Activated CD4-positive, CD25-positive, alpha-beta regulatory T cell treated with anti-CD3 and anti-CD28 coated beads, Interleukin-2, amount 50 U/mL, for 24 hours (primary cell): ENCODE data around the gene PPP4R2.
A peak's percentile ranks its signal among the peaks of the same experiment; 100 is the strongest.

Source experiments
- ATAC-seq, 2 donors: fragments of 150-1000 bp; cut with Tn5 transposase; one replicate each; pipeline ENCODE4 v1.10.0; 2021; ENCODE audit warnings: mild to moderate bottlenecking in 1 of 2, moderate library complexity in 1 of 2

Gene PPP4R2

DNA sequence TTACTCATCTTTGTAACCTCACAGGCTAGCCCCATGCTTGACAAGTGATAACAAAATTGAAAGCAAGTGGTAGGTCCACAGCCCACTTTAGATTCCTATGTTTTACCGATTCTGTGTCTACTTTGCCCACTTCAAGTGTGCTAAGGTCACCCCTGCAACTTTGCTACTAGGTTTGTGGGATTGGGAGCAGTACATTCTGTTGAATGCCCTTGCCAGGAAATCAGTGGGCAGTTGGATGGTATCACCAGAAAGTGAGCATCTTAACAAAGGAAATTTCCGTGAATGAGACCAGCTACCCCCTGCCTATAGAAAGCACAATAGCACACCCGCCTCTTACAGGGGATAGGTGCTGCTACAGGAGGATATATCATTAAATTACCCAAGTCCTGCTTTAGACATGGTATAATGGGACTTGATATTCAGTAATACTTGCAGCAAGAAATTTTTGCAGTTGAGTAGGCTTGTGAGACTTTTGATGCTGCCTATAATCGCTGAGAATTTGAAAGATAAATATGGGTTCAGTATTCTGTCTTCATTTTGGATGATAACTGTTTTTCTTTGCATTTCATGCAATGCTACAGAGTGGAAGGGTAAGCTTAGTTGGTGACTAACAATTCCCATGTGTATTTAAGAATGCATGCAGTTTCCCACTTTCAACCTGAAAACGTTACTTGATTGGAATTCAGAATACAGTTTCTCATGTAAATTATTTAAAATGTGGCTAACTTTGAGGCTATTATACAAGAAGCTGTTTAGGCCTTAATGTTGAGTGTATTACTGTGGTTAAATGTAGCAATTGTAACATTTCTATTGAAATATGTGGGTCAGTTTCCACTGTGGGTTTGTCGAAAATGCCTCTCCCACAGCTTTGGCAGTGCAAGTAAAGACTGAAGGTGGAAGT is 74.3 kb downstream of the PPP4R2 start:
- ATAC-seq: no peak

DNA sequence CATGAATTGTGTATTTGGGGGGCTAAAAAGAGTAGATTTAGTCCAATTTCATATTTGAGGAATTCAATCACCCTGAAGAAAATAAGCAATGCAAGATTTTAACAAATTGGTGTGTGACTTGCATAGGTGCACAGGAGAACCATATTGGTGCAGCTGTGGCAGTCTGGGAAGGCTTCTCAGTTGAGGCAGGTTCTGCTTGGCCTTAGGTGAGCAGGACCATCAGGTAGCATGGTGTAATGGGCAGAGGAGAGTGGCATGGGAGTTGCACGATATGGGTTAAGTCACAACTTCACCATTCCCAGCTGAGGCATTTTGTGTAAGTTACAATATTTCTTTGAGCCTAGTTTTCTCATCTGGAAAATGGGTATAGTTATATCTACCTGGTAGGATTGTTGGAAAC is 75.3 kb downstream of the PPP4R2 start:
- no peak for ATAC-seq

GRCh38 chr3:73072634-73073033 is 76.0 kb downstream of the PPP4R2 start:
- peak in 1 of 2 donors; percentile 17 for ATAC-seq

DNA sequence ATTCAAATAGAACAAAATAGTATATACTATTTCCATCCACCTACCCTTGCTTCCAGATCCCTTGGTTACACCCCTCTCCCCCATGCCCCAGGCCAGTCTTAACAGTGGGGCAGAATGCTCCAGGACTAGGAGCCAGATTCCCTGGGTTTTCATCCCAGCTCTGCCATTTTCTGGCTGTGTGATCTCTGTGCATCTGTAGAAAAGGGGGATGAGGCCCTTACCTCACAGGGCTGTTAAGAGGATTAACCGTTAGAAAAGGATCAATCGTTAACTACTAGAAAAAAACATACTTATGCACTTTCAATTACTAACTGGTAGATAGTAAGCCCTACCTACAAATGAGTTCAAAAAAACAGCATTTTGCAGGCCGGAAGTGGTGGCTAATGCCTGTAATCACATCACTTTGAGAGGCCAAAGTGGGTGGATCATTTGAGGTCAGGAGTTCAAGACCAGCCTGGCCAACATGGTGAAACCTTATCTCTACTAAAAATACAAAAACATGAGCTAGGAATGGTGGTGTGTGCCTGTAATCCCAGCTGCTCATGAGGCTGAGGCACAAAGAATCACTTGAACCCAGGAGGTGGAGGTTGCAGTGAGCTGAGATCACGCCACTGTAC is 76.6 kb downstream of the PPP4R2 start:
- no peak for ATAC-seq

DNA sequence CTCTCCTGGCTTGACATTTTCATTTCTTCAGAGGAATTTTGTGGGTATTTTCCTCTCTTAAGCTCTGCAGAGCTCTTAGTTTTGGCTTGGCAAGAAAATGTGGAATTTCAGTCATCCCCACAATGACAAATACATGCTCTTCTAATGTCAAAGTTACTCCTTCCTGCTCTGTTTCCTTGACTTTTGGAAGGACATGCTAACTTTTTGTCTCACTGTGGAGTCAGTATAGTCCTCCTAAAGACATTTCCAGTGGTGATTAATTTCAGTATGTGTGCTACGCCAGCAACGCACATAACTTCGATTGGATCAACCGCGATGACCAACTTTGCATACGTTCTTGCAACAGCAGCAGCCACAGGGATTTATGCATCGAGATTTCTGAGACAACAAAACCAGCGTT is 78.2 kb downstream of the PPP4R2 start:
- no peak for ATAC-seq

DNA sequence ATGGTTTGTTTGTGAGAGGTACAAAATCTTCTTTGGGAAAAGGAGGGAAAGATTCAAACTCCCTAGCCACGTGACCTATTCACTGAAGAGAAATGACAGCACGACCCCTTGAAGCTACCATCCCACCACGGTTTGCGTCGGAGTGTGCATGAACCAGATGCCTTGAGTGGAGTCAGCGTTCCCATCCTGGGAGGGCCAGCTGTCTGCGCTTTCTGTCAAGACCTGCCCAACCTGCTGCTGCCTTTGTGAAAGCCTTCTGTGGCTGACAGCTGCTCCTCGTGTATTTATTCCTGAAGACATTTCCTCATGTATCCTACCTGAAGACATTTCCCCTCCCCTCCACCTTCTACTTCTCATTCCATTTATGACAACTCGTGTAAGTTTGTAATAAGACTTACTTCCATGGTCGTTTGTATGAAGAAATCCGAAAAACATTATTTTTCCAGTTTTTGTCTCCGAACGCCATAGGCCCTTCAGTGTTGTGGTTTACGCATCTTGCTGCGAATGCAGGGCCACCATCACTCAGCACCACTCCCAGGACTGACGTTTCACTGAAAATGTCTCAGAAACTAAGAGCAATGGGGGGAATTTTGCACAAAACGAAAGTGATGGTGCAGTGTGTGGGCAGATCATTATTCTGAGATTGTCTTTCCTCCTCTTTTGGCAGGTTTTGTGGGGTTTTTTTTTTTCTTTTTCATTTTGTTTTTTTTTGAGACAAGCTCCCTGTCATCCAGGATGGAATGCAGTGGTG is 83.8 kb downstream of the PPP4R2 start:
- ATAC-seq: no peak

DNA sequence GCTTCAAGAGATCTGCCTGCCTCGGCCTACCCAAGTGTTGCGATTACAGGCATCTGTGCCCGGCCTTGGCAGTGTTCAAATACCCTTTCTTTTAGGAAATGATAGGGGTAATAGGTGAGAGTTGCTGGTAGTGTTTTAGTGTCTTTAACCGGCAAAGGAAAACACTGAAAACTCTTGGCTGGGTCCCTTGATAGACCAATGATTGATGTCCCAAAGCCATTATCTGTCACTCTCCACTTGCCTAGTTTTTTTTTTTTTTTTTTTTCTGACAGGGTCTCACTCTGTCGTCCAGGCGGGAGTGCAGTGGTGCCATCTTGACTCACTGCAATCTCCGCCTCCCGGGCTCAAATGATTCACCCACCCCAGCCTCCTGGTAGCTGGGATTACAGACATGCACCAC is 84.5 kb downstream of the PPP4R2 start:
- no peak for ATAC-seq

GRCh38 chr3:73084170-73084569 is 87.6 kb downstream of the PPP4R2 start:
- peak; percentile 27 to 28 for ATAC-seq

DNA sequence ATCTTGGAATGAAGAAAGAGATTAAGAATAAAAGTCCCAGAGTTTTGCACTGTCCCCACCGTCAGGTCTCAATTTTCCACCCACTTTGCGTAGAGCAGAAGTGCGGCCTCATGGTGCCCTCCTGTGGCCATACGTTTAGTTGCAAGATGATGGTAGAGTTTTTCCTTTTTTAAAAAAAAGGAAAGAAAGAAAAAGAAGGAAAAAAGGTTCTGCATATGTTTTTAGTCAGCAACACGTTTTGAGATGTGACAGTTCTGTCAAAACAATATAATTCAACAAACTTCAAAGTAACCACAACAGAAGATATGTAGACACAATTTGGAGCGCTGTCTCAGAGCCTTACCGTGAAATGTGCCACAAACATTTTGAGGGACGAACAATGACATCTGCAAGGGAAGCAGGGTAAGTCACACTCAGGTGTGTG is 89.5 kb downstream of the PPP4R2 start:
- ATAC-seq: peak in 1 of 2 donors; percentile 41

GRCh38 chr3:73094129-73094528 is 97.5 kb downstream of the PPP4R2 start:
- ATAC-seq: no peak

DNA sequence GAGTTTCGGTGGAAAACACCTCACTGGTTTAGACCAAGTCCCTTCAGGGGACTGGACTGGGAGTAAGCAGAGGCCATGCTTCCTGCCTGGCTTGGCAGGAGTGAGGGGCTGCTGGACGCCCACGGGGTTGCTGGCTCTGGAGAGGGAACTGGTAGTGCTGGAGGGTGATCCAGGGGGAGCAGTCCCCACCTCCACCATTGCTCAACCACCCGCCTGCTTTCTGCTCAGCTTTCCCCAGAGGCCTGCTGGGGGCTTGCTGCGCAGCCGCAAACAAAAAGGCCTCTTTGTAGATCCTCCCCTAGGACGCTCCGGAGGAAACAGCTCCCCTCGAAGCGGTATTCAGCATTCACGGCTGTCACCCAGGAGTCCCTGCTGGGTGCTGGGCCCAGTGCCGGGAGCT is 98.3 kb downstream of the PPP4R2 start:
- ATAC-seq: no peak

DNA sequence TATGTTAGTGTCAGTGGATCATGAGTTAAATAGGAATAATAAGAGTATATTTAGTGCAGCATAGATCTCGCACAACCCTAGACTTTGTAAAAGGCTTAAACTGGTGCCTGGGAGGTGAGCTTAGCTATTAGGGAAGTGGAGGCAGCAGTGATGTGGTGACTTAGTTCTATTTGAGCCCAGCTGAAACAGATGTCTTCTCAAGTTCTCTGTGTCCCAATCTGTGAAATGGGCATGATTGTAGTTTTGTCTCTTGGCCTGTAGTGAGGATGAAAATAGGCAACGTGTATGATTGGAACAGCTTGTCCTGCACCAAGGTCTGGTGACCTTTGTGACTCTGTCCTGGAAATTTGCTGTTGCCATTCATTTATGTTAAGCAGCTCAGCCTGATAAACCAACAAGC is 99.6 kb downstream of the PPP4R2 start:
- ATAC-seq: no peak

DNA sequence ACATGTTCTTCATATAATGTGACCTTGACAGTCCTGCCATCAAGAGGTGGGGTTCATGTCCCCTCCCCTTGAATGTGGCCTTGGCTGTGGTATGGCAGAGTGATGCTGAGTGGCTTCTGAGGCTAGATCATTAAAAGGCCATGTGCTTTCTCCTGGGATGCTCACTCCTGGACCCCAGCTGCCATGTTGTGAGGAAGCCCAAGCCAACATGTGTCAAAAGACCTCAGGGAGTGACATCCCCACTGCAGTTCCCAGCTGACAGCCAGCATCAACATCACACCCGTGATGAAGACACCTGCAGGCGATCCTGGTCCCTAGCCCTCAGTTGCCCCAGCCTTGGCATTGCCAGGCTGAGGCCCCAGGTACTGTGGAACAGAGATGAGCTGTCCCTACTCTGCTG is 101.4 kb downstream of the PPP4R2 start:
- ATAC-seq: no peak

GRCh38 chr3:73098873-73099272 is 102.3 kb downstream of the PPP4R2 start:
- no peak for ATAC-seq

GRCh38 chr3:73100741-73101559 is 104.3 kb downstream of the PPP4R2 start:
- ATAC-seq: peak; percentile 71 to 72

GRCh38 chr3:73101881-73102280 is 105.3 kb downstream of the PPP4R2 start:
- ATAC-seq: no peak

GRCh38 chr3:73107215-73107614 is 110.6 kb downstream of the PPP4R2 start:
- ATAC-seq: no peak

GRCh38 chr3:73107676-73108187 is 111.1 kb downstream of the PPP4R2 start:
- ATAC-seq: no peak

GRCh38 chr3:73108750-73109149 is 112.1 kb downstream of the PPP4R2 start:
- ATAC-seq: no peak

DNA sequence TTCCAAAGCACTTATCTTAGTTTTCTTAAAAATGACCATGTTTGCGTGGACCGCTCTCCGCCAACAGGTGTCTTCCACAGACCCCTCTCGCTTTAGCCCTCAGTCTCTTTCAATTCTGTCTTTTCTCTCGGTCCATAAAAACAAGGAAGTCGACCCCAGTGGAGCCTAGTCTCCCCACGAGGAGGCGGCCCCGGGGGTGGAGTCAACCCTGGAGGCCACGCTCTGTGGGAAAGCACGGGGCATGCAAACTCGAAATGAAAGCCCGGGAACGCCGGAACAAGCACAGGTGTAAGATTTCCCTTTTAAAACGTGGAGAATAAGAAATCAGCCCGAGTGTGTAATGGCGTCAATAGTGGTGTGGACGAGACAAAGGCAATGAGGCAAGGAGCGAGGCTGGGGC is 113.9 kb downstream of the PPP4R2 start:
- no peak for ATAC-seq

GRCh38 chr3:73114711-73115110 is 118.1 kb downstream of the PPP4R2 start:
- ATAC-seq: no peak

- no peak for ATAC-seq
Observed at GRCh38 chr3:73115806-73116205, 119.2 kb downstream of the PPP4R2 start.
